PFSK-1 (cell line): ENCODE data around the gene CD37.

Source experiments
- FOXP2 ChIP-seq: optimal IDR thresholded peaks from 2 replicates; pipeline ENCODE3; 2011; ENCODE audit warnings: borderline replicate concordance, control low read depth, inconsistent platforms; ENCODE audit not compliant: insufficient read depth; ENCODE audit errors: extremely low read length, extremely low read depth
- POLR2AphosphoS5 ChIP-seq: IDR thresholded peaks from 2 replicates; pipeline ENCODE4 v1.6.1; 2012; ENCODE audit warnings: low read depth, mild to moderate bottlenecking, control low read depth, low read length, moderate library complexity
- SIN3A ChIP-seq: IDR thresholded peaks from 2 replicates; pipeline ENCODE4 v1.6.1; 2012; ENCODE audit warnings: mild to moderate bottlenecking, low read length, moderate library complexity, borderline replicate concordance; ENCODE audit not compliant: insufficient read depth
- TAF1 ChIP-seq: IDR thresholded peaks from 2 replicates; pipeline ENCODE4 v1.6.1; 2012; ENCODE audit warnings: low read length, control low read depth, borderline replicate concordance; ENCODE audit not compliant: insufficient read depth
- TF ChIP-seq, protein P1 (sequence below), 2 experiments: IDR thresholded peaks; 2 replicates each; pipeline versions ENCODE4 v1.6.1 to v1.8.0; 2011 to 2012; ENCODE audit warnings: low read depth in 2 of 2, low read length in 2 of 2, control low read depth in 1 of 2, inconsistent platforms in 1 of 2, mild to moderate bottlenecking in 1 of 2, moderate library complexity in 1 of 2; ENCODE audit not compliant: insufficient read depth in 1 of 2

CD37 gene

GRCh38 chr19:49333811-49334288, 1.4 kb upstream of the CD37 start:
- TF ChIP-seq FOXP2 = no peak
- no peak for TF ChIP-seq POLR2AphosphoS5
- TF ChIP-seq SIN3A = no peak
- TF ChIP-seq, protein P1, sequence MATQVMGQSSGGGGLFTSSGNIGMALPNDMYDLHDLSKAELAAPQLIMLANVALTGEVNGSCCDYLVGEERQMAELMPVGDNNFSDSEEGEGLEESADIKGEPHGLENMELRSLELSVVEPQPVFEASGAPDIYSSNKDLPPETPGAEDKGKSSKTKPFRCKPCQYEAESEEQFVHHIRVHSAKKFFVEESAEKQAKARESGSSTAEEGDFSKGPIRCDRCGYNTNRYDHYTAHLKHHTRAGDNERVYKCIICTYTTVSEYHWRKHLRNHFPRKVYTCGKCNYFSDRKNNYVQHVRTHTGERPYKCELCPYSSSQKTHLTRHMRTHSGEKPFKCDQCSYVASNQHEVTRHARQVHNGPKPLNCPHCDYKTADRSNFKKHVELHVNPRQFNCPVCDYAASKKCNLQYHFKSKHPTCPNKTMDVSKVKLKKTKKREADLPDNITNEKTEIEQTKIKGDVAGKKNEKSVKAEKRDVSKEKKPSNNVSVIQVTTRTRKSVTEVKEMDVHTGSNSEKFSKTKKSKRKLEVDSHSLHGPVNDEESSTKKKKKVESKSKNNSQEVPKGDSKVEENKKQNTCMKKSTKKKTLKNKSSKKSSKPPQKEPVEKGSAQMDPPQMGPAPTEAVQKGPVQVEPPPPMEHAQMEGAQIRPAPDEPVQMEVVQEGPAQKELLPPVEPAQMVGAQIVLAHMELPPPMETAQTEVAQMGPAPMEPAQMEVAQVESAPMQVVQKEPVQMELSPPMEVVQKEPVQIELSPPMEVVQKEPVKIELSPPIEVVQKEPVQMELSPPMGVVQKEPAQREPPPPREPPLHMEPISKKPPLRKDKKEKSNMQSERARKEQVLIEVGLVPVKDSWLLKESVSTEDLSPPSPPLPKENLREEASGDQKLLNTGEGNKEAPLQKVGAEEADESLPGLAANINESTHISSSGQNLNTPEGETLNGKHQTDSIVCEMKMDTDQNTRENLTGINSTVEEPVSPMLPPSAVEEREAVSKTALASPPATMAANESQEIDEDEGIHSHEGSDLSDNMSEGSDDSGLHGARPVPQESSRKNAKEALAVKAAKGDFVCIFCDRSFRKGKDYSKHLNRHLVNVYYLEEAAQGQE (IDR thresholded peaks at IDR 0.05; ENCODE audit: insufficient read depth in 1 of 2, low read depth in 2 of 2, low read length in 2 of 2) = no peak
- no peak for TF ChIP-seq TAF1

DNA sequence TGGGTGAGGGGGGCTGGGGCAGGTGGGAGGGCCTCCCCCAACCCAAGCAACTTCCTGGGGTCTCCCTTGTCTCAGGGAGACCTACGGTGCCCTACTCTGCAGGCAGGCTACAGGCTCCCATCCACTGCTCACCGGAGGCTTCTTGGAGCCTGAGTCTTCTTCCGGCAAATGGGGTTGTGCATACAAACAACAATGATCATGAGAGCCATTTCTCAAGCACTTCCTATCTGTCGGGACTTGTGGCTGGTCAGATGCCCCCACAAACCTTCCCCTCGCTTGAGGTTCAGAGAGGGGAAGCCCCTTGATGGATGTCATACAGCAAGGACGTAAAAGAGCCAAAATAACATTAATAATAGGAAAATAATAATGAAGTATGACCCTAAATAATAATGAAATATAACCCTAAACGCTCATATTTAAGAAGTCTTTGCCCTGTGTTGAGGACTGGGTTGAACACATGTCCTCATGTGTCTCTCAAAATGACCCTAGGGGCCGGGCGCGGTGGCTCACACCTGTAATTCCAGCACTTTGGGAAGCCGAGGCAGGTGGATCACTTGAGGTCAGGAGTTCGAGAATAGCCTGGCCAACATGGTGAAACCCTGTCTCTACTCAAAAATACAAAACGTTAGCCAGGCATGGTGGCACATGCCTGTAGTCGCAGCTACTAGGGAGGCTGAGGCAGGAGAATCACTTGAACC, 727 bp downstream of the CD37 start:
- TF ChIP-seq SIN3A (no peak), POLR2AphosphoS5 (no peak), TAF1 (no peak)

DNA sequence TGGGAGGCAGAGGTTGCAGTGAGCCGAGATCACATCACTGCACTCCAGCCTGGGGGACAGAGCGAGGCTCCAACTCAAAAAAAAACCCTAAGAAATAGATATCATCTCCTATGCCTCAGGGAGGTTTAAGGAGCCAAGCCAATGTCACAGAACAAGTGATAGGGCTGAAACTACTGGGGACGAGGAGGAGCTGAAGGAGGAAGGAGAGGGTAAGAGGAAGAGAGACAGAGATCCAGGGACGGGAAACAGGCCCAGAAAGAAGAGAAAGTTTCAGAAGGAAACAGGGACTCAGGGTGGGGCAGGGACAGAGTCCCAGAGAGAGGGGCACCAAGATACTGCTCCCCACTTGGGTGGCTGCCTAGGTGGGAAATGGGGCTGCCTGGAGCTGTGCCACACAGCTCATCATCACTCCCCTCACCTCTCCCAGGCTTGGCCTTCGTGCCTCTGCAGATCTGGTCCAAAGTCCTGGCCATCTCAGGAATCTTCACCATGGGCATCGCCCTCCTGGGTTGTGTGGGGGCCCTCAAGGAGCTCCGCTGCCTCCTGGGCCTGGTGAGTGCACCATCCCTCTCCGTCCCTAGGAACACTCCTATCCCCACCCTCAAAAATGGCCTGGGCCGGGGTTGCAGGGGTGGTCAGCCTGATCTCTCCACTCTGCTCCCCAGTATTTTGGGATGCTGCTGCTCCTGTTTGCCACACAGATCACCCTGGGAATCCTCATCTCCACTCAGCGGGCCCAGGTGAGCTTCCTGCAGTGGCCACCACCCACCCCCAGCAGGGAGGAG, 1.5 kb downstream of the CD37 start:
- no peak for TF ChIP-seq SIN3A
- no peak for TF ChIP-seq TAF1
- TF ChIP-seq POLR2AphosphoS5 = no peak
- TF ChIP-seq, protein P1 (IDR thresholded peaks at IDR 0.05; ENCODE audit: insufficient read depth in 1 of 2, low read depth in 2 of 2, low read length in 2 of 2) = no peak
- TF ChIP-seq FOXP2 = no peak

DNA sequence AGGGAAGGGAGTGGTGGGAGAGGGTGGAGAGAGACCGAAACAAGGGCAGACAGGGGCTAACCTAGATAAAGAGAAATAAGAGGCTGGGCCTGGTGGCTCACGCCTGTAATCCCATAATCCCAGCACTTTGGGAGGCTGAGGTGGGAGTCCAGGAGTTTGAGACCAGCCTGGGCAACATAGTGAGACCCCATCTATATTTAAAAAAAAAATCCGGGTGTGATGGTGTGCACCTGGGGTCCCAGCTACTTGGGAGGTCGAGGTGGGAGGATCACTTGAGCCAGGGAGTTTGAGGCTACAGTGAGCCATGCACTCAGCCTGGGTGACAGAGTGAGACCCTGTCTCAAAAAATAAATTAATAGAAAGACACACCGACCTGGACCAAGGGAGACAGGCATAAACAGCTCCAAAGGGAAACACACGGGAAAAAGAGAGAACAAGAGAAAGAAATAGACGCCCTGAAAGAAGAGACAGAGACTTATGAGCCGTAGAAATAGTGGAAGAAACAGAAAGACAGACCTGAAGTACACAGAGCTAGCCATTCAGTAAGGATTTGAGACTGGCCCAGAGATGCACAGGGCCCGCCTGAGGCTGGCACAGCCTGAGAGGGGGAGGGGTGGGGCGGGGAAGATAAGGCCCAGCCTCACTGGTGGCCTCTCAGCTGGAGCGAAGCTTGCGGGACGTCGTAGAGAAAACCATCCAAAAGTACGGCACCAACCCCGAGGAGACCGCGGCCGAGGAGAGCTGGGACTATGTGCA, 2.2 kb downstream of the CD37 start:
- TF ChIP-seq TAF1 (no peak), POLR2AphosphoS5 (no peak), SIN3A (no peak), FOXP2 (no peak)
- TF ChIP-seq, protein P1 (IDR thresholded peaks at IDR 0.05; ENCODE audit: insufficient read depth in 1 of 2, low read depth in 2 of 2, low read length in 2 of 2) = no peak

- TF ChIP-seq TAF1 (no peak), SIN3A (no peak), POLR2AphosphoS5 (no peak), FOXP2 (no peak)
- TF ChIP-seq, protein P1 (IDR thresholded peaks at IDR 0.05; ENCODE audit: insufficient read depth in 1 of 2, low read depth in 2 of 2, low read length in 2 of 2) = no peak
These were observed 2.9 kb downstream of the CD37 start for GRCh38 chr19:49338023-49338677.
